SIG-M5 (cell line): ENCODE results near the gene TBCD.
"Not testable (repeated sequence)": the region's sequence is repeated elsewhere in the genome, so short reads cannot be mapped to it uniquely, and the experiment has no call there.

Source experiments
- DNase-seq: peaks from one replicate; lab custom pipeline; 2025; lab: John Stamatoyannopoulos, UW

Gene TBCD

DNA sequence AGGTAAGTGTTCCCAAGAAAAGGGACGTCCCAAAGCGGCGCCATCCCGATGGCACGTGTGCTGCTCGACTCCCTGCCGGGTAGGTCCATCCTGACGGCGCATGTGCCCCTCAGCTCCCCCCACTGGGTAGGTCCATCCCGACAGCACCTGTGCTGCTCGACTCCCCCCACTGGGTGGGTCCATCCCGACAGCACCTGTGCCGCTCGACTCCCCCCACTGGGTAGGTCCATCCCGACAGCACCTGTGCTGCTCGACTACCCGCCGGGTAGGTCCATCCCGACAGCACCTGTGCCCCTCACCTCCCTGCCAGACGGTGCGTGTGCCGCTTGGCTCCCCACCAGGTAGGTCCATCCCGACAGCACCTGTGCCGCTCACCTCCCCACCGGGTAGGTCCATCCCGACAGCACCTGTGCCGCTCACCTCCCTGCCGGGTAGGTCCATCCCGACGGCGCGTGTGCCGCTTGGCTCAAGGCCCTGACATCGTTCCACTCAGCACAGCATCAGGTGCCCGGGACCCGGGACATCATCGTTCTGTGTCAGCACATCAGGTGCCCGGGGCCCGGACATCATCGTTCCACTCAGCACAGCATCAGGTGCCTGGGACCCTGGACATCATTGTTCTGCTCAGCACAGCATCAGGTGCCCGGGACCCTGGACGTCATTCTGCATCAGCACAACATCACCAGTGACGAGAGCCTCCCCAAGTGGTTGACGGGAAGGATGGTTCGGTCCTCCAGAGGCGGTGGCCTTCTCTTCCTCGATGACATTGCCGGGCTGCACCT, 22.2 kb upstream of the TBCD start:
- no peak for DNase-seq

DNA sequence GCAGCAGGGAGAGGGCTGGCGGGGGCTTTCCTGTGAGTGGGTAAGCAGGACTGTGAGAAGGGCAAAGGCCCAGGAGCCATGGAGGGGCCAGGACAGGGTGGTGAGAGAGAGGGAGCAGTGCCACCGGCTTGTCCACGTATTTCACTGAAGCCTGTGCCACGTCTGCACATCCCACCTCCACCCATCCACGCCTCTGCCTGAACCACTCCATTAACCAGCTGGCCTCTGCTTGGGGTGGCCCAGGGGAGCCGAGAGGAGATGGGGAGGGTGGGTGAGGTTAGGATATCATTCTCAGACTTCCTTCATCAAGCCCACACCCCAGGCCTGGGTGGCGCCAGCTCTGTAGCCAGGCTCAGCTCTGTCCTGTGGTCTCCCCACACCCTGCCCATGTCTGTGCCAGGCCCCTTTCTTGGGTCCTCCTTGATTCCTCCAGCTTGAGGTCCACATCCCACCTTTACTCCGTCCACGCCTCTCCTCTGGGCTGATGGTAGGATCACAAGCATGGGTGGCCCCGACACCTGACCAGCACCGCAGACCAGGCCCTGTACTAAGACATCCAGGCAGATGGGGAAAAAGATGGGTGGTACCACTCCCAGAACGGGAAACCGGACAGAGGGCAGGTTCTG, 19.6 kb upstream of the TBCD start:
- DNase-seq = no peak

DNA sequence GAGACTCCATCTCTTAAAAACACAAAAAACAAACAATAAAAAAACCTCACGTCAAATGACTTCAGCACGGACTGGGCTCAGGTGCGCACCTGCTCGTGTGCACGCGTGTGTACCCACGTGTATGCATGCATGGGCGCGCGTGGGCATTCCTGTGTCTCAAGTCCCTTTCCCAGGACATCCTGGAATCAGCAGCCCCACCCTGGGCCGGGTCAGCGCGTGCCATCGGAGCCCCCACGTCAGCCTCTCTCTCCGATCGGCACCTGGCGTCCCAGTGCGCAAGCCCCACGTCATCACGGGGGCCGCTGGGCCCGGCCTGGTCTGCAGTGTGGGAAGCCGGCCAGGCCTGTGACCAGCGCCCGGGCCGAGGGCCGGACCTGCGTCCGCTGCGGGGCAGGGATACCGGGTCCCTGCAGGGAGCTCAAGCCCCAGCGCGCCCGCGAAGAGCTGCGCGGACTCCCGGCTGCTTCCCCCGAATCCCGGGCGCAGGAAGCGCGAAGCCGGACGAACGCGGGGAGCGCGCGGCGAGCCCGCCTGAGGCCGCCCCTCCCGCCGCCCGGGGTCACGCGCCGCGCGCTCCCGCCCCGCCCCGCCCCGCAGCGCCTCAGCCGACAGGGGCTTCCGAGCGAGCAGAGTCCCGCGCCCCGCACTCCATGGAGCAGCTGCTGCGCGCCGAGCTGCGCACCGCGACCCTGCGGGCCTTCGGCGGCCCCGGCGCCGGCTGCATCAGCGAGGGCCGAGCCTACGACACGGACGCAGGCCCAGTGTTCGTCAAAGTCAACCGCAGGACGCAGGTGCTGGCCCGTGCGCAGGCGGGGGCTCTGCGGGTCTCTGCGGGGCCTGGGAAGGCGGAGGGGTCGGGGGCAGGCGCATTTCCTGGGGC, 16.6 kb upstream of the TBCD start, which contains the start of gene FN3K:
TSS of gene FN3K (plus strand) at position 629 of the 880 bp plus-strand sequence. CDS start at position 651, 22 bp downstream.
- no peak for DNase-seq

DNA sequence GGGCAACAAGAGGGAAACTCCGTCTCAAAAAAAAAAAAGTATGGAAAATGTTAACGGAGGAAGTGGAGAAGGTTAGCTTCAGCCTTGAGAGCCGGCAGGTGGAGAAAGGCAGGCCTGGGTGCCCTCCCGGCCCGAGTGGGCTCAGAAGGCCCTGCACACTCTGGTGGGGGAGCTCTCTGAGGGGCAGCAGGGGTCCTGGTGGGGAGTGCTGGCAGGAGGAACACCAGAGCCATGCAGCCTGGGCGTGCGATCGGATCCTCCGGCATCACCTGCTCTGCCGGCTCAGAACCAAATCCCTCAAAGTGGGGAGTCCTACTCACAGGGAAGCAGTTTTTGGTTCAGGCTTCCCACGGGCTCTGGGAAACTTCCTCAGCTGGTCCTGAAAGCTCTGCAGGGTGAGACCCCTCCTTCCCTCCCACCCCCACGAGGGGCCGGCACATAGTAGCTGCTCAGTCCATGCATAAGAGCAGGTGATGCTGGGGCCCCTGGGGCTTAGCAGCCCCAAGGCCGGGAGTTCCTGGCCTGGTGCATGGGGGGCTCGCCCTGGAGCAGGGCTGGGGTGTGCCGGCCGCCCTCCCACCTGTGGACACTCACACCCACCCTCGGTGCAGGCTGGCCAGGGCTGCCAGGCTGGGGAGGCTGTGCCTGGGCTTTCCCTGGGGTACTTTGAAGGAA, 15.2 kb upstream of the TBCD start:
- DNase-seq = no peak

DNA sequence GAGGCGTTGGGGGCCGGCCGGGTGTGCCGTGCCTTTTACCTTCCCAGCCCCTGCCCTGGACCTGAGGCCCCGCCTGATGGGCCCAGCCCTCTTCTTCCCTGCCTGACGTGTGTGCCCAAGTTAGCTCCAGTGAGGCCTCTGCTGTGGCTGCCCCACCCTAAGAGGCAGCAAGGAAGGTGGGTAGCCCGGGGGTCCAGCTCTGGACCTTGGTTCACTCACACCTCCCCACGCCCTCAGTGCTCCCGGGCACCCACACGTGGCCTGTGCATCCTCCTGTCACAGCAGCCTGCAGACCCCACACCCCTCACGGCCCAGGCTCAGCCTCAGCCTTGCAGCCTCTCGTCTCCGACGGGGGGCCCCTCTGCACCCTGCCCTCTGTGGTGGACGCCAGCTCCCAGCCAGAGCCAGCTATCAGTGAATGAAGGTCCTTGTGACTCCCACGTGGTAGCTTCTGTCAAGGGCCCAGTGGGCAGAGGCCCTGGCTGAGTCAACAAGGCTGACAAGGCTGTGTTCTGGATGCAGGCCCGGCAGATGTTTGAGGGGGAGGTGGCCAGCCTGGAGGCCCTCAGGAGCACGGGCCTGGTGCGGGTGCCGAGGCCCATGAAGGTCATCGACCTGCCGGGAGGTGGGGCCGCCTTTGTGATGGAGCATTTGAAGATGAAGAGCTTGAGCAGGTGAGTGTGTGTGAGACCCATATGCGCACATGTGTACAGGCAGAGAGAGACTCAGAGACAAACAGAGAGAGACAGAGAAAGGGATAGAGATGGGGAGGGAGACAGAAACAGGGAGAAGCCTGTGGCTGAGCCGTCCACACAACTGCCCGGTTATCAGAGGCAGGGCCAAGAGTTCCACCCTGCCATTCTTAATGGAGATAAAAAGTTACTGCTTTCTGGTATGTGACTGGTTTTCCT, 13.6 kb upstream of the TBCD start:
- no peak for DNase-seq

DNA sequence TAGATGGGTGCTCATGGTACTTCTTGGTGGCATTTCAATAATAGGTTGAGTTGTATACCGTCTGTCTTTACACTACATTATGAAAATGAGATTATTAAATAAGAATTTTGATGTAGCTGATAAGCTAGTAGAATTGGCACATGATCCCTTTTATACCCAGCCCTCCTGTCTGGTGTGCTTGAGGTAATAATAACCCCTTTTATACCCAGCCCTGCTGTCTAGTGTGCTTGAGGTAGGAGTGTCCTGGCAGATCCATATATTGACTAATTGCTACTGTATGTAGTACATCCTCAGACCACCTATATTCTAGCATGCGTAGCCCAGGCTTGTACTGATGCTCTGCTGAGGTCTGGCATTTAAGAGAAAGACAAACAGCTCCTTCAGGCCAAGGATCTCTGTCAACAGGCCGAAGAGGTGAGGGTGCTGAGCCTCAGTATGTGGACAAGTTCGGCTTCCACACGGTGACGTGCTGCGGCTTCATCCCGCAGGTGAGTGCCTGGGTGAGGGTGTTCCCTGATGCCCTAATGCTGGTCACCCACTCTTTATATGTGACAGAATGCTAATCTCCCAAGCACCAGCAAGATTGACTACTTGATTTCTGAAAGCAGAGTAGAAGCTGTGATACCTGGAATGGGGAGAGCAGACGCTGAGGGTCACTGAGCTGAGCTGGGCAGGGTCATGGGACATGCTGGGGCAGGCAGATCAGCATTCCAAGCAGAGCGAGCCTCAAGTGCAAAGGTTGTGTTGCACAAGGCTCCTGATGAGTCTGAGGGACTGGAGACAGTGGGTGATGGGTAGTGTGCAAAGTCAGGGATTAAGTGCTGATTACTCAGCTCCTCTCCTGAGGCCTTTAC, 10.7 kb upstream of the TBCD start:
- no peak for DNase-seq

DNA sequence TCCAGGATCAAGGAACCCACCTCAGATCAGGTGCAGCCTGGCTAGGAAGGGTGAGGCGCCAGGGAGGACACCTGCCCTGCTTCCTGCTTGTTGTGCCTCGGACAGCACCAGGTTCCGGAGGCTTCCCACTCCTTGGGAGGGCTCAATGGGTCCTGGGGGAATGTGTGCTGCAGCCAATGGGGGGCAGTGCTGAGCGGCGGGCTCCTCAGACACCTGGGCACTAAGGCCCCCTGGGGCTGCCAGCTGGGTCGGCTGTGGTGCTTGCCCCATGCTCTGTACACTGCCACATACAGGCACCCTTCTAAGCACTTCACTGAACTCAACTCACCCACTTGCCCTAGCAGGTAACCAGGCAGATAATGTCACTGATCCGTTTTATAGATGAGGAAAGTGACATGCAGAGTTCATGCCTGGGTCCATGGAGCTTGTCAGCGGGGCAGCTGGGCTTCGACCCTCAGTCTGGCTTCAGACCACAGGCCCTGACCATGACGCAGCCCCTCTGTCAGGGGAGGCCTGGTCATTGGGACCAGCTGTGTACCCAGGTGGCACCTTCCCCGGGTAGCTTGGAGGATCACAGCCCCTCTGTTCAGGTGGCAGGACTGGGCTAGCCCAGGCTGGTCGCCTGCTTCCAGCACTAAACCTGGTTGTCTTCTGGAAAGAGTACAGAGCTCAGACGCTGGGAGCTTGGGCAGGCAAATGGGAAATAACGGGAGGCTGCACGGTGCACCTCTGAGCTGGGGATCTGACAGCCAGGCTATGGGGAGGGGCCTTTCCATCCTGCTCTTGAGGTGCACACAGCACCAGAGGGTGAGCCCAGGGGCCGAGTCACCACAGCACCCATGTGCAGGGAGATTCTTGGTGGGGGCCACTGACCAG, 8.3 kb upstream of the TBCD start:
- DNase-seq = no peak

DNA sequence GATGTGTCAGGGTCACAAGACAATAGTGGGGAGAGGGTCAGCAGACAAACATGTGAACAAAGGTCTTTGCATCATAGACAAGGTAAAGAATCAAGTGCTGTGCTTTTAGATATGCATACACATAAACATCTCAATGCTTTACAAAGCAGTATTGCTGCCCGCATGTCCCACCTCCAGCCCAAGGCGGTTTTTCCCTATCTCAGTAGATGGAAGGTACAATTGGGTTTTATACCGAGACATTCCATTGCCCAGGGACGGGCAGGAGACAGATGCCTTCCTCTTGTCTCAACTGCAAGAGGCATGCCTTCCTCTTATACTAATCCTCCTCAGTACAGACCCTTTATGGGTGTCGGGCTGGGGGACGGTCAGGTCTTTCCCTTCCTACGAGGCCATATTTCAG, 7.1 kb upstream of the TBCD start:
- not testable (repeated sequence) for DNase-seq

DNA sequence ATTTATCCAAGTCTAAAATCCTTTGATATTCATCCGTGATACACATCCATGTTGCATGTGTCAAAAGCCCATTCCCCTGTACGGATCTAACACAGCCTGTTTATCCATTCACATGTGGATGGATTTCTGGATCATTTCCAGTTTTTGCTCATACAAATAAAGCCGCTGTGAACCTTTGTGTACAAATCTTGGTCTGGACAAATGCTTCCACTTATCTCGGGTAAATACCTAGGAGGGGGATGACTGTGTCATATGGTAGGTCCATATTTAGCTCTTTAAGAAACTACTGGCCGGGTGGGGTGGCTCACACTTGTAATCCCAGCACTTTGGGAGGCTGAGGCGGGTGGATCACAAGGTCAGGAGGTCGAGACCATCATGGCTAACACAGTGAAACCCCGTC, 6.3 kb upstream of the TBCD start:
- DNase-seq = no peak

DNA sequence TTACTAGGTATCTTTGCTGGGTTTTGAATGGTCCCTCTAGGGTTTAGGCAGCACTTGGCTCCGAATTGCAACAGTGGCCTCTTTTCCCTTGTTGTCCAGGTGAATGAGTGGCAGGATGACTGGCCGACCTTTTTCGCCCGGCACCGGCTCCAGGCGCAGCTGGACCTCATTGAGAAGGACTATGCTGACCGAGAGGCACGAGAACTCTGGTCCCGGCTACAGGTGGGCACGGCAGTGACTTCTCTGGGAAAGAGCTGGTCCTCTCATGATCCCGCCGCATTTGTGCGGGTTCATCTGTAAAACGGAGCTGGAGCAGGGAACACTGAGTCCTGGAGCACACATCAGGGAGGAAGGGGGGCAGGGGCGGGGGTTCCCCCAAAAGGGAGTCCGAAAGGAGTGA, 3.1 kb upstream of the TBCD start:
- no peak for DNase-seq

DNA sequence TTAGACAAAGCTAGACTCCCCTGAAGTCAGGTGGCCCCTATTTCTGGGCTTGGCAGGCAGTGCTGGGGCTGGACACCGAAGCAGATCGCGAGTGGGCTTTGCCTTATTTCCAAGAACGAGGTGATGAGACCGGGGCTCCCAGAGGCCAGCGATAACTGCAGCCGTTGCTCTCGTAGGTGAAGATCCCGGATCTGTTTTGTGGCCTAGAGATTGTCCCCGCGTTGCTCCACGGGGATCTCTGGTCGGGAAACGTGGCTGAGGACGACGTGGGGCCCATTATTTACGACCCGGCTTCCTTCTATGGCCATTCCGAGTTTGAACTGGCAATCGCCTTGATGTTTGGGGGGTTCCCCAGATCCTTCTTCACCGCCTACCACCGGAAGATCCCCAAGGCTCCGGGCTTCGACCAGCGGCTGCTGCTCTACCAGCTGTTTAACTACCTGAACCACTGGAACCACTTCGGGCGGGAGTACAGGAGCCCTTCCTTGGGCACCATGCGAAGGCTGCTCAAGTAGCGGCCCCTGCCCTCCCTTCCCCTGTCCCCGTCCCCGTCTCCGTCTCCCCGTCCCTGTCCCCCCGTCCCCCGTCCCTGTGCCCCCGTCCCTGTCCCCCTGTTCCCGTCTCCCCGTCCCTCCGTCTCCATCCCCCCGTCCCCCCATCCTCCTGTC, 1.5 kb upstream of the TBCD start:
- DNase-seq = no peak

DNA sequence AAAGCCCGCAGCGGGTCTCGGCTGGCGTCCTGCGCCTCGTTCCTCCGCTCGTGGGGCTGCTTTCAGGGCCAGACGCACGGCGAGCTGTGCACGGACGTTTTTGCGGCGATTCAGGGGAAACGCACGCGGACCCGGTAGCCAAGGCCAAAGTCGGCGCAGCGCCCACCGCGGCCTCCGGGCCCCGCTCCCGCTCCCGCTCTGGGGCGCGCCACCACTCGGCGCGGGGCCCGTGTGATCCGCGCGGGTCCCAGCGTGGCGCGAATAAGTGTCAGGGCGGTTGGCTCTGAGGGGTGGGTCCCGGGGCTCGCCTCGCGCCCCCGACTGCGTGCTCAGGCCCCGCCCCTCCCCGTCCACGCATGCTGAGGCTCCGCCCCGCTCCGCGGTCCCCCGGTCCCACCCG, 694 bp upstream of the TBCD start:
- no peak for DNase-seq

DNA sequence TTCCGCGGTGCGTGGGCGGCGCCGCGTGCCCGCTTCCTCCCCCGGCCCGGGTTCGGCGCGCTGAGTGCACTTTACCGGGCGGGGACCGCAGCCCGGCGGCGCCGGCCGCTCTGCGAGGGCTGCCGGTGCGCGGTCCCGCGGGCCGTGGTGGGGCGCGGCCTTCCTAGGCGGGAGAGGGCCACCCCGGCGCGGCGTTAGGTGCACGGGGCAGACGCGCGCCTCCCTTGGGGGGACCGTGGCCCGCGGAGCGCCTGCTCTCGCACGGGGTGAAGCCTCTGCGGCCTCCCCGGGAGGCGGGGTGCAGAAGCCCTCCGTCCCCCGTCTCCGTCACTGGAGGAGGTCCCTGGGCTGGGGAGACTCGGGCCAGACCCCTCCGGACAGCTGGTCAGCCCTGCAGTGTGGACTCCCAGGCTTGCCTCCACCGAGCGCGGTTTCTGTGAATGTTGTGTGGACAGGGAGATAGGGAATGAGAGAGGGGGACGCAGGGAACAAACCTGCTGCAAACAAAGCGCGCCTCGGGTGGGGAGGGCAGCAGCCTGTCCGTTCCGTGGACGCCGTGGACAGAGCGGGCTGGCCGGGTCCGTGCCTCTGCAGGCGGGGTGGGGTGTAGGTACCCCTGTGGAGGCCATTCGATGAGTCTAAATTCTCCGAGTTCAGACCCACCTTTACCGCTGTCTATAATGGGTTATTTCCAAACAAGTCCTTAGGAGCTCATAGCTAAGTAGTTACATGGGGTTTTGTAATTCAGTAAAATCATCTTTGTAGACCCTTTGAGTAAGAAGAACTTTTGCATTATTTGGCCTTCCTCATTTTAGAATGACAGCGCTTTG, 721 bp downstream of the TBCD start:
- DNase-seq = no peak

DNA sequence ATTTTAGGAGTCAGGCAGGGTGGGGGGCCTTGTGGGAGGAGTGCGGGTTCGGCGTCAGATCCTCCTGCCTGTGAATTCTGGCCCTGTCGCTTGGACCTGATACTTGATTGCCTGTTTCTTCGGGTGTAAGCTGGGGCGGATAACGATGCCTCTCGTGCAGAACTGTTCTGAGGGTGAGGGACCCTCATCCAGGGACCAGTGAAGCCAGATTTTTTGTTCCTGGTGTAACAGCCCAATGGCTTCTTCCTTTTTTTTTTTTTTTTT, 1.3 kb downstream of the TBCD start:
- DNase-seq = no peak

DNA sequence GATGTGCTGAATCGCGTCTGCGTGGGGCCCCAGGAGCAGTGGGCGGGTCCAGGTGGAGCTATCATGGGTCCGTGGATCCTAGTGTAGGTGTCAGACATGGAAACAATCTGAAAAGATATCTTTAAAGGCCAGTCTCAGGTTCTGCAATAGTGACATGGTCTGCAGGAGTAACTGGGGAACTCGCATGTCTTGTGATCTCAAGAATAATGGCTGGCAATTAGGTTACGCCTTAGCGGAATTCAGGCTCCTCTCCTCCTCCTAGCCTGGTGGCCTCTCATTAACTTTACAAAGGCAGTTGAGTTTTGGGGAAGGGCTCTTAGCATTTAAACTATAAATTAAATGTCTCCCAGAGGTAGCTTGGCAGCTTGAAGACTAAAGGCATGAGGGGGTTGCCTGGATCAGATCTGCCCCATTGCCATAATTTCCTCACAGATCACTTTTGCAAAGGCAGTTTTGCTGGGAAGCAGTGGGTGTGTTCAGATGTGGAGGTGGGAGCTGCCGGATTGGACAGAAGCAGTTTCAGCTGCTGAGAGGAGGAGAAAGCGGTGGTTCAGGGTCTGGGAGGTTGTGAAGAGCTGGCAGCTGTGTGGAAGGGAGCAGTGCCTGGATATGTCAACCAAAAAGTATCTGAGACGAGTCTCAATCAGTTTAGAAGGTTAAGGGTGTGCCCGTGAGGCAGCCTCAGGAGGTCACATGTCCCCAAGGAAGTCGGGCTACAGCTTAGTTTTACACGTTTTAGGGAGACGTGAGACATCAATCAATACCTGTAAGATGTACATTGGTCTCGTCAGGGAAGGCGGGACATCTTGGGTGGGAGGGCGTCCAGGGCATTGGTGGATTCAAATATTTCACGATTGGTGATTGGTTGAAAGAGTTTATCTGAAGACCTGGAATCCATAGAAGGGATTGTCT, 2.7 kb downstream of the TBCD start:
- no peak for DNase-seq

DNA sequence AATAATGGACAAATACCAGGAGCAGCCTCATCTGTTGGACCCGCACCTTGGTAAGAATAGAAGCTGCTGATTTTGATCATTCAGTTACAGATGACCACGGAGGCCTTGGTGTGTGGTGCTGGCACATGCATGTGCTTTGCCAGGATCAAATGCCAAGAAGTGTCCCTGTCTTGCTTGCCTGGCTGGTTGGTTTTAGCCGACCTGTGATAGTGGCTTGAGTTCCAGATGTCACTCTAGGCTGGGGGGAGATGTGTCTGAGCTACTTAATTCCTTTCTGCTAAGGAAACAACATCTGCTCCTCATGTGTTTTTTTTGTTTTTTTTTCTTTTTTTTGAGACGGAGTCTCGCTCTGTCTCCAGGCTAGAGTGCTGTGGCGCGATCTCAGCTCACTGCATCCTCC, 4.3 kb downstream of the TBCD start:
- no peak for DNase-seq

DNA sequence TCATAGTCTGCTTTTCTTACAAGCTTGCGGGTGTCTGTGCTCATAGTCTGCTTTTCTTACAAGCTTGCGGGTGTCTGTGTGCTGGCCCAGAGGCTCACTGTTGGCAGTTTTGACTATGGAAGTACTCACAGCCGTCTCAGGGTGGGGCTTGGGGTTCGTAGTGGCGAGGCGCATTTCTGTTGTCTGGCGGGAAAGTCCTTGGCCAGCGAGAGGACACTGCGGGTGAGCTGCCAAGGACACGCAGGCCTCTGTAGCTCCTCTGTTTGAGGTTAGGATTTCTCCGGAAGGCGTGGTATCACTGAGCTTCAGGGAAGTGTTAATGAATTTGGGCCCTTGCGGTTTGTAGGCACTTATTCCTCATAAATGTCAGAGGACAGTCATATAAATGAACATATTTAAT, 13.5 kb downstream of the TBCD start:
- no peak for DNase-seq
